Hepatocyte (in vitro differentiated cells): Measurements from ENCODE around the gene EXOC8. TPM values are rescaled to one million over a fixed set of nuclear protein-coding genes. Genes with fewer than 3 reads are reported as not detected.
A peak's percentile ranks its signal among the peaks of the same experiment; 100 is the strongest.

Source experiments
- DNase-seq: peaks from one replicate; pipeline ENCODE4 v3.0.0-alpha.2; 2016; ENCODE audit warnings: low spot score
- H2AFZ ChIP-seq: fragments of 200-600 bp; sonication (generic); 2 replicates; pipeline ENCODE4 v1.6.0; 2016; ENCODE audit warnings: antibody characterized with exemption, mild to moderate bottlenecking
- H3K27ac ChIP-seq: fragments of 200-600 bp; sonication (generic); 2 replicates; pipeline ENCODE4 v1.5.1; 2016; ENCODE audit warnings: mild to moderate bottlenecking
- H3K27me3 ChIP-seq: fragments of 200-600 bp; sonication (generic); 2 replicates; pipeline ENCODE4 v1.6.1; 2016
- H3K36me3 ChIP-seq: fragments of 200-600 bp; sonication (generic); replicated peaks from 2 replicates; pipeline ENCODE4 v1.5.1; 2016; ENCODE audit warnings: low read depth; ENCODE audit not compliant: insufficient read depth
- H3K4me1 ChIP-seq: fragments of 200-600 bp; sonication (generic); 2 replicates; pipeline ENCODE4 v1.5.1; 2016; ENCODE audit warnings: mild to moderate bottlenecking, moderate library complexity; ENCODE audit not compliant: insufficient read depth
- H3K4me2 ChIP-seq: fragments of 200-600 bp; sonication (generic); 2 replicates; pipeline ENCODE4 v1.6.0; 2016
- H3K4me3 ChIP-seq: fragments of 200-600 bp; sonication (generic); 2 replicates; pipeline ENCODE4 v1.5.1; 2016; ENCODE audit warnings: mild to moderate bottlenecking
- H3K79me2 ChIP-seq: fragments of 200-600 bp; sonication (generic); 2 replicates; pipeline ENCODE4 v1.6.0; 2017; ENCODE audit warnings: mild to moderate bottlenecking
- H3K9me2 ChIP-seq: fragments of 200-600 bp; sonication (generic); replicated peaks from 2 replicates; pipeline ENCODE4 v1.6.0; 2017; ENCODE audit warnings: mild to moderate bottlenecking; ENCODE audit not compliant: insufficient read depth
- H3K9me3 ChIP-seq: fragments of 200-600 bp; sonication (generic); 2 replicates; pipeline ENCODE4 v1.5.1; 2016; ENCODE audit warnings: low read depth, mild to moderate bottlenecking
- H4K20me1 ChIP-seq: fragments of 200-600 bp; sonication (generic); 2 replicates; pipeline ENCODE4 v1.6.0; 2016; ENCODE audit warnings: mild to moderate bottlenecking; ENCODE audit not compliant: insufficient read depth, poor library complexity, severe bottlenecking
- EZH2 ChIP-seq: fragments of 200-600 bp; sonication (generic); IDR thresholded peaks from 2 replicates; pipeline ENCODE4 v1.6.1; 2016; ENCODE audit warnings: antibody characterized with exemption, mild to moderate bottlenecking, borderline replicate concordance
- EZH2phosphoT487 ChIP-seq: fragments of 200-600 bp; sonication (generic); IDR thresholded peaks from one replicate; pipeline ENCODE4 v1.6.1; 2018; ENCODE audit warnings: antibody characterized with exemption, mild to moderate bottlenecking, low read depth, moderate library complexity; ENCODE audit not compliant: unreplicated experiment, severe bottlenecking
- WGBS: methylation state at CpG from one replicate; pipeline ENCODE4 v1.1.6; 2016; ENCODE audit warnings: low lambda C conversion rate; ENCODE audit errors: missing lambda C conversion rate; 5-methylcytosine and 5-hydroxymethylcytosine counted together
- polyA plus RNA-seq: library from polyadenylated mRNA; unstranded; fragments of >200 nt; fragmentation: Nextera tagmentation; extraction: Ambion mirVana; gene quantifications from 2 replicates; pipeline ENCODE4 v1.2.1, GENCODE V29; 2016
- total RNA-seq: library from RNA; depleted of rRNA; stranded (reverse); fragments of >200 nt; gene quantifications from 2 replicates; pipeline ENCODE4 v1.2.3, GENCODE V29; 2014
- TF ChIP-seq, protein P1 (sequence below): fragments of 200-600 bp; sonication (generic); IDR thresholded peaks from 2 replicates; pipeline ENCODE4 v1.5.1; 2016; ENCODE audit warnings: antibody characterized with exemption, mild to moderate bottlenecking; ENCODE audit not compliant: poor library complexity

Gene EXOC8
- total and polyA plus RNA-seq, 2 experiments from 2014 or later = 3.2 to 23.4 TPM

DNA sequence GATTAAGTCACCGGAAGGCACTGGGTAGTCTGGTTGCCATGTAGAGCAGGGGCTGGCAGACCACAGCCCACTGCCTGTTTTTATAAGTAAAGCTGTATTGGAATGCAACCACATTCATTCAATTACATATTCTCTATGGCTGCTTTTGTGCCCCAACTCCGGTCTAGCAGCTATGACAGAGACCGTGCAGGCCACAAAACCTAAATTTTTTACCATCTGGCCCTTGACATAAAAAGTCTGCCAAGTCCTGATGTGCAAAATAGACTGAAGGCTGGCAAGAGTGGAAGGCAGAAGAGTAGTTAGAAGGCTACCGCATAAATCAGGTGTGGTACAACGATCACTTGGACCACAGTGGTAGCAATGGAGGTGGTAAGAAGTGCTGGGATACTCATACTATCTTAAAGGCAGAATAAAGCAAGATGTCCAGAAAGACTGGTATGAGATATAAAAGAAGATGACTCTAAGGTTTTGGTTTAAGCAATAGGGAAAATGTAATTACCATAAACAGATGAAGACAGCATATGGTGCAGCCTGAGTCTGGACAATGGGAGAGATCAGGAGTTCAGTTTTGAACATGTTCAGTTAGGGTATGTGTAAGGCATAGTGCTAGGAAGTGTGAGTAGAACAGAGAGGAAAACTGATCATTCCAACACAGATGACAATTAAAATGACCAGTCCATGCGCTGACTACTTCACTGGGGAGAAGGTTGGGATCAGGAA is 47.2 kb upstream of the EXOC8 start:
- peaks cover 12% of the 10 kb centered on the region for H3K4me1 ChIP-seq
- H4K20me1 ChIP-seq = peaks cover 21% of the 10 kb centered on the region
- no peaks in the 10 kb centered on the region for H3K9me3 ChIP-seq
- TF ChIP-seq, protein P1, sequence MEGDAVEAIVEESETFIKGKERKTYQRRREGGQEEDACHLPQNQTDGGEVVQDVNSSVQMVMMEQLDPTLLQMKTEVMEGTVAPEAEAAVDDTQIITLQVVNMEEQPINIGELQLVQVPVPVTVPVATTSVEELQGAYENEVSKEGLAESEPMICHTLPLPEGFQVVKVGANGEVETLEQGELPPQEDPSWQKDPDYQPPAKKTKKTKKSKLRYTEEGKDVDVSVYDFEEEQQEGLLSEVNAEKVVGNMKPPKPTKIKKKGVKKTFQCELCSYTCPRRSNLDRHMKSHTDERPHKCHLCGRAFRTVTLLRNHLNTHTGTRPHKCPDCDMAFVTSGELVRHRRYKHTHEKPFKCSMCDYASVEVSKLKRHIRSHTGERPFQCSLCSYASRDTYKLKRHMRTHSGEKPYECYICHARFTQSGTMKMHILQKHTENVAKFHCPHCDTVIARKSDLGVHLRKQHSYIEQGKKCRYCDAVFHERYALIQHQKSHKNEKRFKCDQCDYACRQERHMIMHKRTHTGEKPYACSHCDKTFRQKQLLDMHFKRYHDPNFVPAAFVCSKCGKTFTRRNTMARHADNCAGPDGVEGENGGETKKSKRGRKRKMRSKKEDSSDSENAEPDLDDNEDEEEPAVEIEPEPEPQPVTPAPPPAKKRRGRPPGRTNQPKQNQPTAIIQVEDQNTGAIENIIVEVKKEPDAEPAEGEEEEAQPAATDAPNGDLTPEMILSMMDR = no peak
- no peak for TF ChIP-seq EZH2phosphoT487
- no peak for TF ChIP-seq EZH2
- peaks cover 94% of the 10 kb centered on the region for H3K79me2 ChIP-seq
- no peaks in the 10 kb centered on the region for H3K27me3 ChIP-seq
- 97% methylated on average over 6 of the region's 6 CpGs for WGBS
- no peak overlapping the region for H2AFZ ChIP-seq
- peak overlapping the region; percentile 64 for H3K27ac ChIP-seq
- no peaks in the 10 kb centered on the region for H3K36me3 ChIP-seq
- no peaks in the 10 kb centered on the region for H3K9me2 ChIP-seq
- no peak for DNase-seq
- no peak overlapping the region for H3K4me2 ChIP-seq
- H3K4me3 ChIP-seq = no peak overlapping the region

DNA sequence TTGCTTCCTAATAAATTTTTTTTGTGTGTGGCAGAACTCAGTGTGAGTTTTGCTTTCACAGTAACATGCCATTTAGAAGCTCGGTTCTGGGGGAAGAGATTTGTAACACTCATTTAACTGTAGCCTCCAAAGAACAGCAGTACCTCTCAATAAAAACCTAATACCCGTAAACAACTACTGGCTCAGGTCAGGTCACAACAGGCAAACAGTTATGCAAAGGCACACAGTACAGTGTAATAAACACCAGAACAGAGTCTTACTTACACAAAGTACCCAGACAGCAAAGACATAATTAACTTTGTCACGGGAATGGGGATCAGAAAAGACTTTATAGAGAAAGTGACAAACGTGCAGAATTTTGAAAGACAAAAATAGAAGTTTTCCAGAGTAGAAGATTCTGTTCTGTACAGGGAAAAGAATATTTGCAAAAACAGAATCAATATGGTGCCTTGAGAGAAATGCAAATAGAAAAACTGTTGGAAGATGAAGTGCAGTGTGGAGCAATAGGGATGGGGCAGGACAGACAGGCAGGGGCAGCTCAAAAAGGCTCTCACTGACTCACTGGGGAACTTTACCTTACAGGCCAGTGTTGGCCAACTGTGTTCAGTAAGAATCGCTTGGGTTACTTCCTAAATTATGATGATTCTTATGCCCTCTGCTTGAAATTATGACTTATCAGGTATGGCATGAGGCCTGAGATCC is 45.7 kb upstream of the EXOC8 start:
- H3K4me2 ChIP-seq = peak overlapping the region; percentile 45
- H2AFZ ChIP-seq = no peak overlapping the region
- peaks cover 28% of the 10 kb centered on the region for H4K20me1 ChIP-seq
- H3K9me2 ChIP-seq = no peaks in the 10 kb centered on the region
- no peak for TF ChIP-seq EZH2
- TF ChIP-seq, protein P1 = no peak
- no peak overlapping the region for H3K4me3 ChIP-seq
- H3K27me3 ChIP-seq = no peaks in the 10 kb centered on the region
- 60% methylated on average over 5 of the region's 5 CpGs for WGBS
- H3K36me3 ChIP-seq = no peaks in the 10 kb centered on the region
- peaks cover 12% of the 10 kb centered on the region for H3K4me1 ChIP-seq
- DNase-seq = no peak
- H3K9me3 ChIP-seq = no peaks in the 10 kb centered on the region
- H3K27ac ChIP-seq = peak overlapping the region; percentile 2
- peaks cover 93% of the 10 kb centered on the region for H3K79me2 ChIP-seq

DNA sequence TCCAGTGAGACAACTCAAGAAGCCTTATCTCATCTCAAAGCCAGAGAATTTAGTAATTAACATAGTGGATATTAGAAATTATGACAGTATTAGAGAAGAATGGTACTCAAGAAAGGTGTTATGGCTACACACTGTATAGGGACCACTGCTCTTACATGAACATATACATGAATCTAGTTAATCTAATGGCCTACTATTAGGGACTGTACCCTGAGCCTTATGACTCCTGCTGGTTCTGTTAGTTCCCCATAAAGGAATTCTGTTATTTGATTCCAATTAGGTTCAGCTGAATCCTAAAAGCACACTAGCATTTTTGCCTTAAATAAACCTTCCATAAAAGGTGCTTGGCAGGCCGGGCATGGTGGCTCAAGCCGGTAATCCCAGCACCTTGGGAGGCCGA is 44.8 kb upstream of the EXOC8 start:
- Histone ChIP-seq H3K9me3 (no peaks in the 10 kb centered on the region), H3K36me3 (no peaks in the 10 kb centered on the region), H3K79me2 (peaks cover 93% of the 10 kb centered on the region), H3K4me2 (no peak overlapping the region), H3K27me3 (no peaks in the 10 kb centered on the region), H3K27ac (no peak overlapping the region), H3K4me1 (peaks cover 12% of the 10 kb centered on the region), H2AFZ (no peak overlapping the region), H3K4me3 (no peak overlapping the region), H4K20me1 (peaks cover 33% of the 10 kb centered on the region), H3K9me2 (no peaks in the 10 kb centered on the region)
- TF ChIP-seq EZH2phosphoT487 = no peak
- no peak for TF ChIP-seq EZH2
- TF ChIP-seq, protein P1 = no peak
- 97% methylated on average over 3 of the region's 3 CpGs for WGBS
- no peak for DNase-seq
